ENCODE results near the gene KLHDC8B. TPM values are rescaled to one million over a fixed set of nuclear protein-coding genes. Genes with fewer than 3 reads are reported as not detected.
A peak's percentile ranks its signal among the peaks of the same experiment; 100 is the strongest.

Gene KLHDC8B
- total and polyA plus RNA-seq, 2 donors (not counting 3 experiments of a cell fraction or from before 2014, with no cell fraction given) = 36.0 to 77.8 TPM

DNA sequence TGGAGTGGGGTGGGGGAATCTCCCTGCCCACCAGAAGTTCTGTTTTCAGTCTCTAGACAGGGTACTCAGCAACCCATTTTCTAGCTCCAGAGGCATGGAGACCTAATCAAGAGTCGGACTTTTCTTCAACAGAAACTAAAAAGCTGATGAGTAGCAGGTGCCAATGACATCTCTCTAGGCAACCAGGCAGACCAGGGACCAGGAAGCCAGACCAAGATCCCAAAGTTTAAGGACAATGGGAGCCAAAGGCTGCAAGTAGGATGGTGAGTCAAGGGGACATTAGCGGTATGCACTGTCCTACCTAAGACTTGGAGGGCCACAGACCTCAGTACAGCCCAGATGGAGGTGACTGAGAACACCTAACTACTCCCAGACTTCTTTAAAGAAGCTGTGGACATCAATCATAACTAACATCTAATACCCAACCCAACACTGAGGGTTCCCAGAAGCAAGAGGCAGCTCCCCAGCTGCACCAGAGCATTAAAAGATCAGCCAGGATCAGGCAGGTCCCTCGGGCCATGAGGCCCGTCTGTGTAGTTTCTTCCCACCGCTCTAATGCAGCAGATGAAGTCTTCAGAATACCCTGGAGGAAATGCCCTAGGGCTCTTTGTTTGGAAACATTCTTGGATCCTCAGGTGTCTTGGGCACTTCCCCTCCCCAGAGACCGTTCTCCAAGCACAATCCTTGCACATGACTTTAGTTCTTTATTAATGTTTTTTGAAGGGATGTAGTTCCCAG is 6.2 kb upstream of the KLHDC8B start:
- ChIA-PET POLR2A (no interaction called here), CTCF (interaction anchor here (0.8 to 2.5 kb wide), 3 partner anchors 17 to 284 kb away, joined by 3 to 7 read pairs (median 3); partner anchors contain the start of gene LAMB2)
- dilution Hi-C loops (cut with MboI; ENCODE audit: extremely low pct_ligation_motif_present, low sequenced_read_pairs) (no loop called here), intact Hi-C loops (cut with micrococcal nuclease) (no loop called here)
- H2AFZ ChIP-seq (ENCODE audit: low read depth, low read length) = no peak overlapping the region
- BruUV-seq (replicated peaks) = no TSS peak
- H3K27me3 ChIP-seq (ENCODE audit: control insufficient read depth in 2 of 2, insufficient read depth in 2 of 2, low read length in 2 of 2) = no peaks in the 10 kb centered on the region
- no peaks in the 10 kb centered on the region for H3K9me3 ChIP-seq (replicated peaks; ENCODE audit: control insufficient read depth, insufficient read depth, low read length)
- peaks cover 15% of the 10 kb centered on the region for H3K4me1 ChIP-seq (ENCODE audit: control insufficient read depth, extremely low read depth, insufficient read depth, low read length)
- H3K36me3 ChIP-seq (ENCODE audit: control insufficient read depth in 2 of 2, extremely low read depth in 1 of 2, insufficient read depth in 2 of 2, low read length in 2 of 2) = peaks cover 2 to 16% of the 10 kb centered on the region in 2 experiments
- TF ChIP-seq POLR2A (IDR thresholded peaks at IDR 0.05; ENCODE audit: low read depth, low read length) (peak; percentile 44), EZH2 (IDR thresholded peaks at IDR 0.05; ENCODE audit: borderline replicate concordance, low read depth, low read length, severe bottlenecking) (no peak), GATA2 (IDR thresholded peaks at IDR 0.05; ENCODE audit: insufficient read depth, insufficient read length, low read depth, low read length) (no peak), JUN (IDR thresholded peaks at IDR 0.05; ENCODE audit: borderline replicate concordance, insufficient read depth, insufficient read length, low read depth) (no peak), POLR2AphosphoS5 (IDR thresholded peaks at IDR 0.05; ENCODE audit: insufficient read depth, low read depth, low read length) (peak; percentile 26), MYC (IDR thresholded peaks at IDR 0.05; ENCODE audit: low read depth, low read length) (no peak)
- TF ChIP-seq, protein P1, sequence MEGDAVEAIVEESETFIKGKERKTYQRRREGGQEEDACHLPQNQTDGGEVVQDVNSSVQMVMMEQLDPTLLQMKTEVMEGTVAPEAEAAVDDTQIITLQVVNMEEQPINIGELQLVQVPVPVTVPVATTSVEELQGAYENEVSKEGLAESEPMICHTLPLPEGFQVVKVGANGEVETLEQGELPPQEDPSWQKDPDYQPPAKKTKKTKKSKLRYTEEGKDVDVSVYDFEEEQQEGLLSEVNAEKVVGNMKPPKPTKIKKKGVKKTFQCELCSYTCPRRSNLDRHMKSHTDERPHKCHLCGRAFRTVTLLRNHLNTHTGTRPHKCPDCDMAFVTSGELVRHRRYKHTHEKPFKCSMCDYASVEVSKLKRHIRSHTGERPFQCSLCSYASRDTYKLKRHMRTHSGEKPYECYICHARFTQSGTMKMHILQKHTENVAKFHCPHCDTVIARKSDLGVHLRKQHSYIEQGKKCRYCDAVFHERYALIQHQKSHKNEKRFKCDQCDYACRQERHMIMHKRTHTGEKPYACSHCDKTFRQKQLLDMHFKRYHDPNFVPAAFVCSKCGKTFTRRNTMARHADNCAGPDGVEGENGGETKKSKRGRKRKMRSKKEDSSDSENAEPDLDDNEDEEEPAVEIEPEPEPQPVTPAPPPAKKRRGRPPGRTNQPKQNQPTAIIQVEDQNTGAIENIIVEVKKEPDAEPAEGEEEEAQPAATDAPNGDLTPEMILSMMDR (IDR thresholded peaks at IDR 0.05; ENCODE audit: extremely low read depth in 1 of 2, insufficient read depth in 1 of 2, low read depth in 1 of 2, low read length in 2 of 2) = no peak
- no peaks in the 10 kb centered on the region for H3K9me1 ChIP-seq (replicated peaks; ENCODE audit: control insufficient read depth, extremely low read depth, insufficient read depth, low read length)
- no peaks in the 10 kb centered on the region for H4K20me1 ChIP-seq (replicated peaks; ENCODE audit: control insufficient read depth, extremely low read depth, insufficient read depth, low read length)
- H3K4me3 ChIP-seq (replicated peaks in 1 of 3; ENCODE audit: insufficient read depth in 1 of 3, low read depth in 1 of 3, low read length in 3 of 3) = peak overlapping the region; percentile 71 to 85 (median 81)
- peak overlapping the region; percentile 94 for H3K4me2 ChIP-seq (ENCODE audit: insufficient read depth, low read length)
- peaks cover 22% of the 10 kb centered on the region for H3K79me2 ChIP-seq (ENCODE audit: control insufficient read depth, insufficient read depth, low read length)
- peak overlapping the region; percentile 84 for H3K9ac ChIP-seq (replicated peaks; ENCODE audit: extremely low read depth, insufficient read depth, low read length)
- FAIRE-seq (peak; percentile 54), DNase-seq (ENCODE audit: low read depth, low spot score) (no peak)
- H3K27ac ChIP-seq (ENCODE audit: insufficient read depth, low read depth, low read length) = peak overlapping the region; percentile 61

All from endothelial cell of umbilical vein (primary cell).